ENCODE data around the gene TDP2.
"Not testable (repeated sequence)": the region's sequence is repeated elsewhere in the genome, so short reads cannot be mapped to it uniquely, and the experiment has no call there.

Gene TDP2

GRCh38 chr6:24655215-24655614 is 11.5 kb downstream of the TDP2 start:
- Histone ChIP-seq H3K4me1 (ENCODE audit: insufficient read depth, low read length) (no peaks in the 10 kb centered on the region), H3K4me3 (ENCODE audit: low read length) (no peak overlapping the region), H3K9me3 (ENCODE audit: low read length) (no peaks in the 10 kb centered on the region), H3K36me3 (ENCODE audit: insufficient read depth, low read length) (peaks cover 78% of the 10 kb centered on the region), H2AFZ (ENCODE audit: low read depth, low read length) (no peak overlapping the region), H3K27me3 (ENCODE audit: insufficient read depth, low read length) (no peaks in the 10 kb centered on the region)

DNA sequence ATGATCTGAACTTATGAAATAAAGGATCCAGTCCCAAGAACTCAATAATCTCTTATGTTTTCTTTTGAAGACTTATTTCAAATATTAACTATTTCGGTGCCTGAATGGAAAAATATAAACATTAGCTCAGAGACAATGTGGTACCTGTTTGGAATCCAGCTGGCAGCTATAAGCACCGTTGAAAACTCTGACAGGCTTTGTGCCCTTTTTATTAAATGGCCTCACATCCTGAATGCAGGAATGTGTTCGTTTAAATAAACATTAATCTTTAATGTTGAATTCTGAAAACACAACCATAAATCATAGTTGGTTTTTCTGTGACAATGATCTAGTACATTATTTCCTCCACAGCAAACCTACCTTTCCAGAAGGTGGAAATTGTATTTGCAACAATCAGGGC is 16.3 kb downstream of the TDP2 start:
- H3K4me3 ChIP-seq (ENCODE audit: low read length), result no peak overlapping the region
- no peaks in the 10 kb centered on the region for H3K9me3 ChIP-seq (ENCODE audit: low read length)
- peaks cover 7% of the 10 kb centered on the region for H3K4me1 ChIP-seq (ENCODE audit: insufficient read depth, low read length)
- no peaks in the 10 kb centered on the region for H3K27me3 ChIP-seq (ENCODE audit: insufficient read depth, low read length)
- peaks cover 54% of the 10 kb centered on the region for H3K36me3 ChIP-seq (ENCODE audit: insufficient read depth, low read length)
- H2AFZ ChIP-seq (ENCODE audit: low read depth, low read length), result no peak overlapping the region

DNA sequence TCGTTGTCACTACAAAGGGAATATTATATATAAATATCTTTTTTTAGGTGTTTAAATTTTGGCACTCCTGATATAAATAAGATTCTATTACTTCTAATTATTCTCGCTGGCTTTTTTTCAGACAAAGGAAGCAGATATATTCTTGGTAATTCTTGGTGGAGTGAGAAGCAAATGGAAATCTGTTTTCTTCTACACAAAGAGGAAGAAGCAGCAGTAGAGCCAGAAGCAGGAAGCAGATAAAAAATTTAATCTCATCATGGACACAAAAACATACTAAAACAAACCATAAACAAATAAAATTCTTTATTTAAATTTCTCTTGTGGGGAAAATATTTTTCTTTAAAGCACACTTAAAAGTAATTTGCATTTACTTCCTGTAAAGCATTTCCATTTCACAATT is 17.0 kb downstream of the TDP2 start:
- Histone ChIP-seq H3K9me3 (ENCODE audit: low read length) (no peaks in the 10 kb centered on the region), H3K36me3 (ENCODE audit: insufficient read depth, low read length) (peaks cover 47% of the 10 kb centered on the region), H3K27me3 (ENCODE audit: insufficient read depth, low read length) (no peaks in the 10 kb centered on the region), H3K4me3 (ENCODE audit: low read length) (no peak overlapping the region), H3K4me1 (ENCODE audit: insufficient read depth, low read length) (peaks cover 12% of the 10 kb centered on the region), H2AFZ (ENCODE audit: low read depth, low read length) (no peak overlapping the region)

- Histone ChIP-seq H3K4me3 (ENCODE audit: low read length) (no peak overlapping the region), H3K4me1 (ENCODE audit: insufficient read depth, low read length) (peaks cover 12% of the 10 kb centered on the region), H3K36me3 (ENCODE audit: insufficient read depth, low read length) (peaks cover 36% of the 10 kb centered on the region), H3K9me3 (ENCODE audit: low read length) (no peaks in the 10 kb centered on the region), H3K27me3 (ENCODE audit: insufficient read depth, low read length) (no peaks in the 10 kb centered on the region), H2AFZ (ENCODE audit: low read depth, low read length) (no peak overlapping the region)
Observed at GRCh38 chr6:24648276-24648675, 18.4 kb downstream of the TDP2 start.

DNA sequence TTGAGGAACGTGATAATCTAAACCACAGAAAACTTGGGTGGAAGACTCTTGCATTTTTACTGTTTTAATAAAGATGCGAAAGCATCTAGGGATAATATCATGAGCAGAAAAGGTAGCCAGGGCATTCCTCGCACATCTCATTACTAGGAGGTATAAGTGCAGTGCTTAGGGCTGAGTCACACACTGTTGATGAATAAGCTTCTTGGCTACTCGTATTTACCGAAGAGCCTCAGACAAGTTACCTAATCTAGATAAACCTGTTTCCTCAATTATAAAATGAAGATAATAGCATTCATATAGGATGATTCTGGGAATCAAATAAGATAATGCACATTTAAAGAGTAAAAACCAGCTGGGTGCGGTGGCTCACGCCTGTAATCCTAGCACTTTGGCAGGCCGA is 19.9 kb downstream of the TDP2 start:
- H3K27me3 ChIP-seq (ENCODE audit: insufficient read depth, low read length), result no peaks in the 10 kb centered on the region
- peak overlapping the region; percentile 72 for H2AFZ ChIP-seq (ENCODE audit: low read depth, low read length)
- peaks cover 21% of the 10 kb centered on the region for H3K36me3 ChIP-seq (ENCODE audit: insufficient read depth, low read length)
- H3K9me3 ChIP-seq (ENCODE audit: low read length), result no peaks in the 10 kb centered on the region
- H3K4me3 ChIP-seq (ENCODE audit: low read length), result no peak overlapping the region
- peaks cover 12% of the 10 kb centered on the region for H3K4me1 ChIP-seq (ENCODE audit: insufficient read depth, low read length)

GRCh38 chr6:24644377-24644776 is 22.3 kb downstream of the TDP2 start:
- H3K27me3 ChIP-seq (ENCODE audit: insufficient read depth, low read length), result no peaks in the 10 kb centered on the region
- no peak overlapping the region for H2AFZ ChIP-seq (ENCODE audit: low read depth, low read length)
- H3K4me3 ChIP-seq (ENCODE audit: low read length), result no peak overlapping the region
- peaks cover 2% of the 10 kb centered on the region for H3K36me3 ChIP-seq (ENCODE audit: insufficient read depth, low read length)
- H3K9me3 ChIP-seq (ENCODE audit: low read length), result no peaks in the 10 kb centered on the region
- peaks cover 12% of the 10 kb centered on the region for H3K4me1 ChIP-seq (ENCODE audit: insufficient read depth, low read length)

DNA sequence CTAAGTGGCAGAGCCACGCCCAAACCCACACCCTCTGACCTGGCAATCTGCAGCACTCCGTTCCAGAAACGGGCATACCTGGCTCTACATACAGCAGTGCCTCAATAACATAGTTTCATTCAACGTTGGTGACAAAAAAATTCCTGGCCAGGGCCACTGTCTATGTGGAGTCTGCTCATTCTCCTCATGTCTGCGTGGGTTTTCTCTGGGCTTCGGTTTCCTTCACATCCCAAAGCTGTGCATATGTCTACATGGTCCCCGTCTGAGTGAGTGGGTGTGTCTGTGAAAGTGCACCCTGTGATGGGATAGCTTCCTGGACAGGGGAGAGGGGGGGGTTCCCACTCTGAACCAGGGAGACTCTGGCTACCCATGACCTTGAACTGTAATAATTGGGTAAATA is 22.8 kb downstream of the TDP2 start:
- Histone ChIP-seq H3K9me3 (ENCODE audit: low read length) (no peaks in the 10 kb centered on the region), H3K27me3 (ENCODE audit: insufficient read depth, low read length) (no peaks in the 10 kb centered on the region), H3K4me1 (ENCODE audit: insufficient read depth, low read length) (peaks cover 12% of the 10 kb centered on the region), H3K4me3 (ENCODE audit: low read length) (no peak overlapping the region), H3K36me3 (ENCODE audit: insufficient read depth, low read length) (peaks cover 2% of the 10 kb centered on the region), H2AFZ (ENCODE audit: low read depth, low read length) (no peak overlapping the region)

- H3K36me3 ChIP-seq (ENCODE audit: insufficient read depth, low read length), result no peaks in the 10 kb centered on the region
- no peak overlapping the region for H3K4me3 ChIP-seq (ENCODE audit: low read length)
Observed at GRCh38 chr6:24642061-24642460, 24.6 kb downstream of the TDP2 start.

GRCh38 chr6:24640631-24641030 is 26.1 kb downstream of the TDP2 start:
- H2AFZ ChIP-seq (ENCODE audit: low read depth, low read length); H3K27me3 ChIP-seq (ENCODE audit: insufficient read depth, low read length); H3K4me1 ChIP-seq (ENCODE audit: insufficient read depth, low read length); H3K4me3 ChIP-seq (ENCODE audit: low read length); H3K9me3 ChIP-seq (ENCODE audit: low read length); H3K36me3 ChIP-seq (ENCODE audit: insufficient read depth, low read length): not testable (repeated sequence)

More at GRCh38 chr6:24642061-24642460, 24.6 kb downstream of the TDP2 start:
- Histone ChIP-seq H3K4me1 (ENCODE audit: insufficient read depth, low read length) (peaks cover 12% of the 10 kb centered on the region), H3K27me3 (ENCODE audit: insufficient read depth, low read length) (no peaks in the 10 kb centered on the region), H2AFZ (ENCODE audit: low read depth, low read length) (no peak overlapping the region), H3K9me3 (ENCODE audit: low read length) (no peaks in the 10 kb centered on the region)

GRCh38 chr6:24640166-24640565 is 26.5 kb downstream of the TDP2 start:
- no peaks in the 10 kb centered on the region for H3K9me3 ChIP-seq (ENCODE audit: low read length)
- no peak overlapping the region for H3K4me3 ChIP-seq (ENCODE audit: low read length)
- no peaks in the 10 kb centered on the region for H3K27me3 ChIP-seq (ENCODE audit: insufficient read depth, low read length)

DNA sequence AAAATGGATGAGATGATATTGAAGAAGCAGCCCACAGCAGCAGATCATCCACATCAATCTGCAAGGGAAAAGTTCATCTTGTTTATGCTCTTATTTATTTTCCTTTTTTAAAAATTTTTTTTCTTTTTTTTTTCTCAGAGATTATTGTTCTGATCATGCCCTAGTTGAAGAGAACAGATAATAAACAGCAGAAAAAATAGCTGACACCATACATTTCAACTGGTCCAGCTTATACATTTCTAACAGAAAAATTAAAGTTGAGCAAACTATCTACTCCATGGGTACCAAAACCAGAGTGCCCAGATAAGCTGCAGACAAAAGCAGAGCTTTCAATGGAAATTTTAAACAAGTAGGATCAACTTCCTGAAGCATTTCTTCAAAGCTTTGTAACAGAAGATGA is 30.0 kb downstream of the TDP2 start:
- Histone ChIP-seq H3K36me3 (ENCODE audit: insufficient read depth, low read length) (no peaks in the 10 kb centered on the region), H3K9me3 (ENCODE audit: low read length) (no peaks in the 10 kb centered on the region)

More at GRCh38 chr6:24640166-24640565, 26.5 kb downstream of the TDP2 start:
- Histone ChIP-seq H3K4me1 (ENCODE audit: insufficient read depth, low read length) (peaks cover 3% of the 10 kb centered on the region), H2AFZ (ENCODE audit: low read depth, low read length) (no peak overlapping the region), H3K36me3 (ENCODE audit: insufficient read depth, low read length) (no peaks in the 10 kb centered on the region)

GRCh38 chr6:24632573-24632972 is 34.1 kb downstream of the TDP2 start:
- H3K4me1 ChIP-seq (ENCODE audit: insufficient read depth, low read length), result peaks cover 7% of the 10 kb centered on the region
- no peak overlapping the region for H3K4me3 ChIP-seq (ENCODE audit: low read length)
- H3K27me3 ChIP-seq (ENCODE audit: insufficient read depth, low read length), result no peaks in the 10 kb centered on the region
- no peak overlapping the region for H2AFZ ChIP-seq (ENCODE audit: low read depth, low read length)
- no peaks in the 10 kb centered on the region for H3K36me3 ChIP-seq (ENCODE audit: insufficient read depth, low read length)
- no peaks in the 10 kb centered on the region for H3K9me3 ChIP-seq (ENCODE audit: low read length)

More for the DNA sequence above, 30.0 kb downstream of the TDP2 start:
- no peaks in the 10 kb centered on the region for H3K4me1 ChIP-seq (ENCODE audit: insufficient read depth, low read length)
- no peak overlapping the region for H3K4me3 ChIP-seq (ENCODE audit: low read length)
- H3K27me3 ChIP-seq (ENCODE audit: insufficient read depth, low read length), result no peaks in the 10 kb centered on the region
- no peak overlapping the region for H2AFZ ChIP-seq (ENCODE audit: low read depth, low read length)

GRCh38 chr6:24631671-24632070 is 35.0 kb downstream of the TDP2 start:
- H3K4me1 ChIP-seq (ENCODE audit: insufficient read depth, low read length), result peaks cover 7% of the 10 kb centered on the region
- H3K4me3 ChIP-seq (ENCODE audit: low read length), result no peak overlapping the region
- H2AFZ ChIP-seq (ENCODE audit: low read depth, low read length), result no peak overlapping the region
- H3K27me3 ChIP-seq (ENCODE audit: insufficient read depth, low read length), result no peaks in the 10 kb centered on the region
- no peaks in the 10 kb centered on the region for H3K36me3 ChIP-seq (ENCODE audit: insufficient read depth, low read length)
- no peaks in the 10 kb centered on the region for H3K9me3 ChIP-seq (ENCODE audit: low read length)

- Histone ChIP-seq H3K9me3 (ENCODE audit: low read length) (no peaks in the 10 kb centered on the region), H3K36me3 (ENCODE audit: insufficient read depth, low read length) (no peaks in the 10 kb centered on the region), H3K27me3 (ENCODE audit: insufficient read depth, low read length) (no peaks in the 10 kb centered on the region), H3K4me1 (ENCODE audit: insufficient read depth, low read length) (peaks cover 7% of the 10 kb centered on the region), H2AFZ (ENCODE audit: low read depth, low read length) (peak overlapping the region; percentile 43), H3K4me3 (ENCODE audit: low read length) (no peak overlapping the region)
Observed at GRCh38 chr6:24630856-24631505, 35.7 kb downstream of the TDP2 start.
